Measurements from ENCODE around the gene PLXDC2.

Gene PLXDC2

DNA sequence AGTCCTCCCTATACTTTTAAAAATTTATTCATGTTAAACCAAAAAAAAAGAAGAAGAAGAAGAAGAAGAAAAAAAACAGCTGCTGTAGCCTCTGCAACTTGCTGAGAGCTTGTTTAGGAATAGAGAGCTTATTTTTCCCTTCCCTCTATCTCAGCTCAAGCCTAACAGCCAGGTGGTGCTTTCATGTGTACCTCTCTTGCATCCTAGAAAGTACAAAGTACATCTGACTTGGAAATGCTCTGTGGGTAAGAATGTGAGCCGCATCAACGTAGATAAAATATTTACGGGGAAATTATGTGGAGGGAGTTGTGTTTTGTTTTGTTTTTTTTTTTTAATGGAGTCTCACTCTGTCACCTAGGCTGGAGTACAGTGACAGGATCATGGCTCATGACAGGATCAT is 99.6 kb downstream of the PLXDC2 start:
- DNase-seq = no peak

DNA sequence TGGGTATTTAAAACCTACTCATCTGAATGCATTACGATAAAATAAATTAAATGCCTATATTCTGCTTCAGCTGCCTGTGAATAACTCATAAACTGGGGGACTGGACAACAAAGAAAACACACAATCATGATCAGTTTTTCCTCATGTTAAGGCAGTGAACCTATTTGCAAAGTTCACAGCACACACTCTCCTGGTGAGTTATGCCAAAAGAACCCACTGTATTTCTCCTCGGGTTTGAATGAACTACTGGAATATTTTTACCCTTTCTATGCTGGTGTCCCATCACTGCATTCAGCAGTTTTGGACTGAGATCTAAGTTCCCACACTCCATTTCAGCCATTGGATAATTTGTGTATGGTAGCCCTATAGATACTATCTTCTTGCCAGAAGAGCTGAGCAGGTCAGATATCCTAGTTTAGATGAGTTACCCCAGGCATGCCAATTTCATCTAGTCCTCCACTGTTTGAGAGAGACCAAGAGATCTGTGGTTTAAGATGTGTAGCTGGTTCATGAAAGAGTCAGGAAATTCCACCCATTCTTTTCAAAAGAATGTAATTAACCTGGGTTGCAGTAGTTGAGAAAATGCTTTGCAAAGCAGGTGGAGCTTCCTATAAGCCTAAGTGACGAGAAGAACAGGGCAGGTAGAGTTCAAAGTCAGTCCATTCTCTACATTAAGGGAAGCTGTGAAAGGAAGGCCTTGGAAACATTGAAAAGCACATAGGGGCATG is 101.7 kb downstream of the PLXDC2 start:
- DNase-seq = no peak

DNA sequence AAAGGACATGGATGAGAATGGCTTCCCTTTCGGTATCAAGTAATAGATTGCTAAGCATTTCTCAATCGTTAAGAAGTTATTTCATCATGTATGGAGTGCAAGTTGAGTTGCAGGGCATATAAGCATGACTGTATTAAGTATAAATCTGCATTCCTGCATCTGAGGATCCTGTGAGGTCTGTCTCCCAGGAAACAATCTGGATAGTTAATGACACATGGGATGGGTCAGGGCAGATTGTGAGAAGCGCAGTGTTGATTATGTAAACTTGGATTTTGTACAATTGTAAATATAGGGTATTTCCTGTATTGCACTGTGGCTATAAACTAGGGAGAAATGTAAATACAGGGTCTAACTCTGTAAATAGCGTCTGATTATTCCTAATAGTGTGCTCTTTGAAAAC is 102.6 kb downstream of the PLXDC2 start:
- no peak for DNase-seq

DNA sequence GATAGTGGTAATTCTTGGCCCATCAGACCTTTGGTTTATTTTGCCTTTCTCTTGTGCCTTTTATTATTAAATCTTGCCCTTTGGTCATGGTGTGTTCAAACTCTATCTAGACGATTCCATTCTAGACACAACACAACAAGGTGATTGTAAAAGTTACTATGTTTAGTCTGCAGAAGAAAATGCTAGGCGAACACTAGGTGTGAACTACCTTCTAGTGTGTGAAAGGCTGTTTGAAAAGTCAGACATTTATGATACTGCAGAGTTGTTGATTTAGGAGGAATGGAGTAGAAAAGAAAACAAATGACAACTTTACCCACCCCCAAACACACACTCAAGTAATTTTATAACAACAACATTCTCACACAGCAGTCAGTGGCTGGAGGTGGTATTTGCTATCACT is 103.4 kb downstream of the PLXDC2 start:
- DNase-seq = no peak

DNA sequence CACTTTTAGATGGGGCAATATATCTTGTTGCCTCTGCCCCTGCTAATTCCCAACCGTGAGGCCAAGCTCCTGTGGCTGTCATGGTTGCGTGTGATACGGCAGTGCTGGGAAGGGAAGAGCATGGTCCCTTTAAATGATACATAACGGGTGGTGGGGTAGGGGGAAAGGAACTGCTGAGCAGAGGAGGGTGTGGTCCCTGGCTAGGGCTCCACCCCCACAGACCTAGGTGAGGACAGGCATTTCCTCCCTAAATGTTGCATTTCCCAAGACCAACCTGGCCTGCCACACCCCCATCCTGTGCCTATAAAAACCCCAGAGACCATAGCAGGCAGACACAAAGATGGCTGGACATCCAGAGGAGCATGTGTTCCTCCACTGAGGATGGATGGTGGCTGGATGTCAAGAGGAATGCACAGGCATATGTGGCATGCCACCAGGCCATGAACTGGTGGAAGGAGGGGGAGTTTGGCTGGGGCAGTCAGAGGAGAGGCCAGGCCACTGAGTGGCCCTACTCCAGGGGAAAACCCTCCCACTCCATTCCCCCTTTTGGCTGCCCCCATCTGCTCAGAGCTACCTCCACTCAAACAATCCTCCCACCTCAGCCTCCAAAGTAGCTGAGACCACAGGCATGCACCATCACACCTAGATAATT is 104.0 kb downstream of the PLXDC2 start:
- no peak for DNase-seq

DNA sequence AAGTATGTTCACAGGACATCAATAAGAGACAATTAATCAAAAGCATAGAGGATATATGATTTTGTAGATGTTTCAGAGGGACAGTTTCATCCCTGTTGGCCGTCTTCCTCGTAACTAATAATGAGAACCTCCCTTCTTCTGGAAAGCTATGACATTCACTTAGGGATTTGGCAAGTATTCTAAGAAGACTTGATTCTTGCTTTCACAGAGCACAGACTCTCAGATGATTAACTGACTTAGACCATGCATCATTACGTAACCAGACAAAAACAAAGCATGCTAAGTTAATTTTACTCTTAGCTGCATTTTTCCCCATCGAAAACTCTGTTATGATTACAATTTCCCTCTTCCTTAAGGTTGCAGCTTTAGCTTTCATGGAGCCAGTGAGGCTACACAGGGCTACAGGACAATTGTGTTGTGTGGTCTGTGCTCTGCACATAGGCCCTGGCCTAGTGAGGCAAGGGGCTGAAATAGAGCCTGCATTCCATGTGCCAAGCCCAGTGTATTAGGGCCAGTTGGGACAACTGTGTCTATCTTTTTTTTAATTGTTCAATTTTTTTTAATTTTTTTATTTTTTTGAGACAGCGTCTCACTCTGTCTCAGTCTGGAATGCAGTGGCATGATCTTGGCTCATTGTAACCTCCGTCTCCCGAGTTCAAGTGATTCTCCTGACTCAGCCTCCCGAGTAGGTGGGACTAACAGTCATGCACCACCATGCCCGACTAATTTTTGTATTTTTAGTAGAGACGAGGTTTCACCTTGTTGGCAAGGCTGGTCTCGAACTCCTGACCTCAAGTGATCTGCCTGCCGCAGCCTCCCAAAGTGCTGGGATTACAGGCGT is 105.3 kb downstream of the PLXDC2 start:
- no peak for DNase-seq

DNA sequence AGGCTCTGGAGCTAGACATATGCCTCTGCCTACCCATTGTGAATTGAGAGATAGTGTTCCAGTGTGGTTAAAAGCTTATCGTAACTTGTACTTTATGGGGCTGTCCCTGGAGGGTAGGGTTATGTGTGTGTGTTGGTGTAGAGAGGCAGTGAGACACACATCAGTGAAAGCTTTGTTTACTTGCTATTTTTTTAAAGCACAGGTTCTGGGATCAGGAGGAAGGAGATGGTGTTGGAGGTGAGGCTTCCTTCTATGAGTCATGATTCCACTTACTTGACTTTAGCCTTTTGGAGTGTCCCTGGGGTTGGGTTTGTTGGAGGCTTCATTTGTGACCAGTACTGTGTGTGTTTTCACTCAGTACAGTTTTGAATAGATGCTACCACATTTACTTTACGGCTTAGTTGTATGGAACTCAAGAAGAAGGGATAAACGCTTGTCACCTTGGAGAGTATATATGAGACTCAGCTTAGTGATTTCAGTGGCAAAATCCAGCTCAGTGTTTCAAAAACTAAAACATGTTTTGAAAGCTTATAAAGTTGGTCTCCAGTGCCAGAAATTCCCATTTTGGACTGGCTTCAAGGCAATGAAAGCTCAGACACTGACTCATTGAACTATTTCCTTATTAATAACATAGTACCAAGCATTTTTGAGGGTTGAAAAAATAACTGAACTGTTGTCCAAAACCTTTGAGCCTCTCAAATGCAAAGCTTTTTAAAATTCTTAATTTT is 106.2 kb downstream of the PLXDC2 start:
- no peak for DNase-seq

DNA sequence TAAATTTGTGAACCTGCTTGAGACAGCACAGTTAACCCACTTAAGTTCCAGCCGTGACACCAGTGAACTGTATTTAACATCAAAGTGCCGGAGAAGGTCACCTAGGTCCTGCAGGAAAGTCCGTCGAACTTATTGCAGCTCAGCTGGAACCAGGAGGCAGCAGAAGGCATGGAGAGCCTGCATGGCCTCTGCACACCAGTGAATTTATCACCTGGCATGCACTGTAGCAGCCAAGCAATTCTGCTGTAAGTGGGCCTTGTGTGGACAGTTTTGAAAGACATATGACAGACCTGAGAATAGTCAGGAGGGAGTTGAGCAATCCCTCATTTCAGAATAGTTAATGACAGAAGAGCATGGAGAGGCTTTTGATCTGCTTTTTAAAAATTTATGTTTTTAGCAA is 108.8 kb downstream of the PLXDC2 start:
- DNase-seq = no peak

DNA sequence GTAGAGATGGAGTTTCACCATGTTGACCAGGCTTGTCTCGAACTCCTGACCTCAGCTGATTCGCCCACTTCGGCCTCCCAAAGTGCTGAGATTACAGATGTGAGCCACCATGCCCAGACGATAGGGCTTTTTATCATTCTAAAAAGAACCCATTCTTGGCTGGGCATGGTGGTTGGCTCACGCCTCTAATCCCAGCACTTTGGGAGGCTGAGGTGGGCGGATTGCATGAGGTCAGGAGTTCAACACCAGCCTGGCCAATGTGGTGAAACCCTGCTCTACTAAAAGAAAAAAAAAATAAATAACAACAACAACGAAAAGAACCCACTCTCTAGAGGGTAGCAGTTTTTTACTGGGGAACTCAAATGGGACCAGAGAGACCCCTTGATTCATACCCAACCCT is 112.7 kb downstream of the PLXDC2 start:
- no peak for DNase-seq

DNA sequence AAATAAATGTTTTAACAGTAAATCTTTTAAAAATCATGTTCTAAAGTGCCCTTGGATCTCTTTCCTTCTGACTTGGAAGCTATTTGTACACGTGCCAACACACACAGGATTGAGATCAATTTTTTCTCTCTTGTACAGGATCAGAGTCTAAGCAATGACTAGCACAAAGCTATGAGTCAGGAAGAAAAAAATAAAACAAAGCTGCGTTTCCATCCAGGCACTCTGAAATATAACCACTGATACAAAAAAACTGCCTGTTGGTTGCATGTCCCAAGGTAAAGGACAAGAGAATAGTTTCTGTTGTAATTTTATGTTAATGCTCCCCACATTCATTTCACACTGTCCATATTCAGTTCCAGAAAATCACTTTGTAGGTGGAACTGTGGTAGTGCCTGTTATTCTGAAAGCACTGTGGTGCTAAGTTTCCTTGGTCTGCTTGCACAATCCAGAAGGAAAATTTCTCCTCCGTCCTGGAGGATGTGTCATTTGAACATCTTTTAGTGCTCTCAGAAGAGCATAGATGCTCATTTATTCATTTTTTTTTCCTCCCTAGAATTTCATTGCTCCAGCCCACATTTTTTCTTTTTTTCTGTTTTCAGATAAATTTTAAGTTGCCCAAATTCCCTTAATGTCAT is 113.4 kb downstream of the PLXDC2 start:
- DNase-seq = no peak

DNA sequence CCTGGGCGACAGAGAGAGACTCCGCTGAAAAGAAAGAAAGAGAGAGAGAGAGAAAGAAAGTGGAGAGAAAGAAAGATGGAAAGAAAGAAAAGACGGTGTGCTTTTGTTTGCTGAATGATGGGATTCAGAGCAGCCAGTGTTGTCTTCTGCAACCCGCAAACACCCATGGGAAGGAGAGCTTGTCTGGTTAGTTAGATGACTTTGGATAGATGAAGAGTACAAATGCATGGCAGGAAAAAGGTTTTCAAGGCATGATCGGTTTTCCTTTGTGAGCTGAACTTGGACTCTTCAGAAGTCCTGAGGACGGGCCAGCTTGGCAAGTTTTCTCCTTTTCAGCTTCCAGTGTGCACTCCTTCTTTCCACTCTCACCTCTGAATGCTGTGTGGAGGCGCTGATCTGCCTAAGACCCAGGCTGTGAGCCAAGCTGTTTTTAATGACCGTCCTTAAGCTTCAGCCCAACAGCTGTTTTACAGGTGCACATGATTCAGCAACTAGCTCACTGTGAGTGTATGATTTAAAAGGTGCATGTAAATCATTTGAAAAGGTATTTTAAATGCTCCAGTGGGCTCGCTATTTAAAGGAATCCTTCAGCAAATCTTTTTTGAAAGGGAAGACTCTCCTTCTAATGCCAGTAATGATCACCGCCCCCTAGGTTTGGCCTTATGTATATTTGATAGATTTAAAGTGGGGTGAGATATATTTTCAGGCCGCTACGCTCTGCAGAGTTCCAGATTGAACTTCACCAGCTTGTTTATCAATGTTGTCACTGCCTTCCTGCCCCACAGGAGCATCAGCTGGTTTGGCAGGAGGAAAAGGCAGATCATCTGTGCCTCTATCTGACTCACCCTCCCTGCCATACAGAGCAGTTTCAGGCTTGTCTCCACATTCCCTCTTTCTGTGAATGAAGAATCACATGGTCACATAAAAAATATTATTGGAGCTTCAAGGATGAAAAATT is 115.0 kb downstream of the PLXDC2 start:
- no peak for DNase-seq

DNA sequence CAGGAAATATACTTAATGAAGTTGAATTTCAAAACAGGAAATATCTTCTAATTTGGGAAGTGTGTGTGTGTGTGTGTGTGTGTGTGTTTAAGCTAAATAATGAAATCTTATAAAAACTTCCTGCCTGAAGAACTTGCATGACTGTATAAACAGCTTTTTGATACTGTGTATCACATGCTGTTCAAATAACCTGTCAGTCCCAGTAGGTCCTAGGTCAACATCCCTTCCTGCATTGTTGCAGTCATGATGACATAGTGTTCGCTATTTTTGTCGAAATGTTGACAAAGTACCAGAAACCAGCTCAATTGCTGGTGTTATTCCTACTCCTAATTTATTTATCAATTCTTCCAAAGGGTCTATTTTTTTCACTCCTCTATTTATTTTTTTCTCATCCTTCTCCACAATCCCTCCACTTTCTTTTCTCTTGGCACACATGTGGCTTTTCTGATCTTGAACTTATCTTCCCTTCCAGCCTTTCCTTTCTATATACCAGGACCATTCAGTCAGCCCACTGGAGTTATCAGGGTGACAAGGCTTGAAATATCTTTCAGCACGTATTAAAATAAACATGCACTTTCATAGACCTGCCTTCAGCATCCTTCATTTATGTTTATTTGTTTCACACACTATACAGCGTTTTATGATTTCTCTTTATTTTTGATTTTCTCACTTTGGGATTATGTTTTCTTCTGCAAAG is 115.8 kb downstream of the PLXDC2 start:
- DNase-seq = no peak

DNA sequence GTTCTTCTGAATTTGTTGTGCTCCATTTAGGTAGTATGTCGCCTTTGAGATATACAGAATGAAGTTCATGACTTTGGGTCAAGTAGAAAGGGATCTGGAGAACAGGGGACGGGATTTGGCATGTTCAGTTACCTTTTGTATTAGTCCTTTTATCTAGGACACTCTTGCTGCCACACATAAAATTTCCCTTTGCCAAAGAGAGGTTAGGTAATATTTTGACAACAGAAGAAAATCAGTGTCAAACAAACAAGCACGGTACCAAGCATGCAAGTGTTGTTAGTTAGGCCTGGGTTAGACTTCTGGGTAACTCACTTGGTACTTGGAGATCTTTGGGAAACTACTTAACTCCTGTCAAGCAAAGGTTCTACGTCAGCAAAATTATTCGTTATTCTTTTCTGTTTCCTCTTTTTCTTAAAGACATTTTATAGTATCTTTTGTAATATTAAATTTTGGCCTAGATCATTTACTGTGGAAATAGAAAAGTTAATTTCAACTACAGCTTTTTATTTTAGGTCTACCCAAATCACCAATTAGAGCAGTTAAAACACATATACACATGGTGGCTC is 116.7 kb downstream of the PLXDC2 start:
- DNase-seq = no peak

DNA sequence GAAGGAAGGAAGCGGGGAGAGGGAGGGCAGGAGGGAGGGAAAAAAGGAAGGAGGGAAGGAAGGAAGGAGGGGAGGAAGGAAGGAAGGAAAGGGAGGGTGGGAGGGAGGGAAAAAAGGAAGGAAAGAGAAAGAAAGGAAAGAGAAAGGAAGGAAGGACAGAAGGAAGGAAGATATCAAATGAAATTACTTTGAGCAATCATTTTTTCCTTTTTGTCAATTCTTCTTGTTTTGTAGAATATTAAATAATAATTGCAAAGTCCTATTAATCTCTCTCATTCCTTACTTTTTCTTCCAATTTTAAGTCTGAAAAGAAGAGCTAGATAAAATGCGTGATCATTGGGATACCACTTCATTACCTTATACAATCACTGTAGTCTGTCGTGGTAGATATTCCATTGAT is 117.5 kb downstream of the PLXDC2 start:
- DNase-seq = no peak

DNA sequence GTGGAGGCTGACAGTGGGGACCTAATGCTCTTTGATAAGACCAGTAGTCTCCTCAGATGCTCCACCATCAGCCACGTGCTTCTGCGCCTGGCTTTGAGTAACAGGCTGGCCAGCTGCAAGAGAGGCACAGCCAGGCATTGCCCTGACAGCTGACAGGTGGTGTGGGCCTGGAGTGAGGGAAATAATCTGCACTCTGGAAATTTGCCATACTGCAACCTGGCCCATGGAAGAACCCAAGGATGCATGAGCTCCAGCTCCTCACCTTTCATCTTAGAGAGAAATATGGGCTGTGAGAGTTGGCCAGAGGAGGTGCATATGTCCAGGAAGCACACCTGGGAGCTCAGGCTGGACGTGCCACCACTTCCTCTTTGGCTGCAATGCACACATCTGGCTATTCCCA is 118.9 kb downstream of the PLXDC2 start:
- DNase-seq = no peak

DNA sequence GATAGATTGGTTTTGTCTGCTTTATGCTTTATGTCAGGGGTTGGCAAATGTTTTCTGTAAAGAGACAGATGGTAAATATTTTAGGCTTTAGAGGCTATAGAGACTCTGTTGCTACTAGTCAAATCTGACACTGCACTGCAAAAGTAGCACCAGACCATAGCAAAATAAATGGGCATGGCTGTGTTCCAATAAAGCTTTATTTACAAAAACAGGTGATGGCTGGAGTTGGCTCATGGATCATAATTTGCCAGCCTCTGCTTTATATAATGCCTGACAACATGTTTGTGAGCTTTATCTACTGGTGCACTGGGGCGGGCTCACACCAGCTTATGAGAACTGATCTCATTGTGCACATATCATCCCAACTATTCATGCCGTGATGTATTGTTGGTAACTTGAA is 120.1 kb downstream of the PLXDC2 start:
- no peak for DNase-seq

DNA sequence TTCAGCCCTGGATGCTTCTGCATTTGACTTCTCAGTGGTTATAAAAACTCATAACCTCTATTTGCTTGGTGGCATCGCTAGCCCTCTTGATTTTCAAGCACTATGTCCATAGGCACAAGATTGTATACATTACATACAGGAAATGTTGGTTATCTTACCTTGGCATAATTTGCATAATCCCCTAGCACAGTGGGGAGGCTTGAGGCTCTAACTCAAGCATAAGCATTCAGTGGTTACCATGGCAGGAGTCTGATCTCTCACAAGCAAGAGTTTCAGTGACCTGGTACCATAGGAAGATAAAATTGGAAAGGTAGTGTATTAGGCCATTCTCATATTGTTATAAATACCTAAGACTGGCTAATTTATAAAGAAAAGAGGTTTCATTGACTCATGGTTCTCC is 121.8 kb downstream of the PLXDC2 start:
- no peak for DNase-seq

DNA sequence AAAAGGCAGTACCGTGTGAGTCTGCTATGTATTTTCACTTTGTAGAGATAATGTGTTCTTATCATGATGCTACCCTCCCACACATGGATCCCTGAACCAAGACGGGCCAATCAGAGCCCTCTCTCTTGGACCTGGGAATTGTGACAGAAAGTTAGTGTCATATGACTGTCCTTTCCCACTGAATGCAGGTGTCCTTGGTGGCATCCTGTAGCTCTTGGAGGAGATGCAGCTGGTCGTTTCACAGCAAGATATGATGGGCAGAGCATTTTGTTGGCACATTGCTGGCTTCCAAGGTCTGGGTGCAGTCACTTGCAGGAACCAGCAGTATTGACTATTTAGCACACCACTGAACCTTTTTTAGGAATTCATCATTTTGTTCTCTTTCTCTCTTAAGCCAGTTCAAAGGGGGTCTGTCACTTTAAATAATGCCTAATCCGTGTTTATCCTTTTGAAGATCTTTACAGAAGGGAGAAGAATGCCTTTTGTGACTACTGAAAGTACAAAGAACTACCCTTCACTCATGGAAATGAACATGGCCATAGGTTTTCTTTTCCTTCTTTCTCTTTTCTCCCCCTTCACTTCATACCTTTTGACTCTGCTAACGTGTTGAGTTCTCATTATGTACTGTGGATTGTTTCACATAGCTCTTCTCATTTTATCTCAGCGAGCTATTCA is 125.1 kb downstream of the PLXDC2 start:
- no peak for DNase-seq

DNA sequence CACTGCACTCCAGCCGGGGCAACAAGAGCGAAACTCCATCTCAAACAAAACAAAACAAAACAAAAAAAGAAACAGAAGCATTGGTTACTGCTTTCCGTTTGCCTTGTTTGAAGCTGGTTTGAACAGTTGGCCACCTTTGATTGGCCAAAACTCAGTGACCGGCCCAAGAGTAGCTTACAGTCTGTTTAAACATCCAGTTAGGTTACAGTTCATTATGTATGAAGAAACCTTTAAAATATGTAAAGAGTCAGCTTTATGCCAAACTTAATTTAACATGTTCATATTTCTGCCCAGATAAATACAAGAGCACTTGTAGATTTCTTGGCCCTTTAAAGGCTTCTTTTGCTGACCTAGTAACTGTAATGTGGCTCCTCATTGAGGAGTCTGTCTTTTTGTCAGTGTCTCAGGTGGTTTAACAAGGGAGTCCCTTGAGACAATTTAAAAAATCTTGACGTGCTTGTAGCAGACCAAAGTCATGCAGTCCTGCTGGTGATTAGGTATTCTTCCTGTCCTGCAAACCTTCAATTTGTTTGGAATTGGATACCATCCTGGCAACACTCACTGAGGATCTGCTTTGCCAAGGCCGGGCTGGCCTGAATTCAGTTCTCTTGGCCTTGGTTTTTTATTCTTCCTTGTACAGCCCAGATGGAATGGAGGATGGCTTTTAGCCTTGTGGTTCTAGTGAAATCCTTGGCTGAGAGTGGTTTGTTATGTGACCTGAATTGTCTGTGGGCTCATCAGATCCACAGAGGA is 128.9 kb downstream of the PLXDC2 start:
- no peak for DNase-seq

All from CD4-positive, alpha-beta T cell treated with Interleukin-4 for 1 hour (primary cell).